SK-N-SH treated with all-trans-retinoic acid at 6 μM for 48 hours (cell line): Measurements from ENCODE around the gene TES.

Source experiments
- BACH2 ChIP-seq: fragments of 250-450 bp; sonication (Bioruptor Pico); IDR thresholded peaks from 2 replicates; pipeline ENCODE4 v1.9.0; 2021; ENCODE audit warnings: mild to moderate bottlenecking, borderline replicate concordance
- ESRRG ChIP-seq: fragments of 250-450 bp; sonication (Bioruptor Pico); IDR thresholded peaks from 2 replicates; pipeline ENCODE4 v1.6.1; 2021; ENCODE audit warnings: mild to moderate bottlenecking
- ISL1 ChIP-seq: fragments of 250-450 bp; sonication (Bioruptor Pico); IDR thresholded peaks from 2 replicates; pipeline ENCODE4 v2.1.2; 2022; ENCODE audit warnings: mild to moderate bottlenecking, moderate library complexity
- ZFP3 ChIP-seq: fragments of 250-450 bp; sonication (Bioruptor Pico); IDR thresholded peaks from 2 replicates; pipeline ENCODE4 v1.5.0; 2020; ENCODE audit warnings: mild to moderate bottlenecking, moderate library complexity
- ZFP30 ChIP-seq: fragments of 450-650 bp; formaldehyde crosslinking; IDR thresholded peaks from 2 replicates; pipeline ENCODE4 v1.5.0; 2022; ENCODE audit warnings: mild to moderate bottlenecking, moderate library complexity
- TF ChIP-seq, protein P1 (sequence below): fragments of 250-450 bp; sonication (Bioruptor Pico); IDR thresholded peaks from 2 replicates; pipeline ENCODE4 v1.8.0; 2021; ENCODE audit warnings: low read depth, mild to moderate bottlenecking, moderate library complexity, borderline replicate concordance

DNA sequence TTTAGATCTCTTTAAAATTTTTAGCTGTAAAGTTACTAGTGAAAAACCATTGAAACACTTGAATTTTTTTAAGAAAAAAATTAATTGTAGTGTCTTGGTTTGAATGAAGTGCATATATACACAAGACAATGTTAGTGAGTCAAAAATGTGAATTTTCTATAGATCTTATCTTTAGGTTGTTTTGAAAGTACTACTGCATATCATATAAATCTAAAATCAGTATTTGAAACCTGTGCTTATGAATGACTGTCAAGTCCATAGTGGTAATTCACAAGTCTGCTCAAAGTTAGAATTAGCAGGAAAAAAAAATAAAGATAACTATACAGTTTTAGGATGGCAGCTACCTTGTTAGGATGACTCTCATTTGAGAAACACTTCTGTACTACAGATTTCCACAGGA lies 25.0 kb downstream of the TES start:
- TF ChIP-seq ZFP30 (CRISPR knock-in tag) (no peak), ISL1 (CRISPR knock-in tag) (no peak), ZFP3 (CRISPR knock-in tag) (no peak), ESRRG (CRISPR knock-in tag) (no peak), BACH2 (CRISPR knock-in tag) (no peak)
- TF ChIP-seq, protein P1, sequence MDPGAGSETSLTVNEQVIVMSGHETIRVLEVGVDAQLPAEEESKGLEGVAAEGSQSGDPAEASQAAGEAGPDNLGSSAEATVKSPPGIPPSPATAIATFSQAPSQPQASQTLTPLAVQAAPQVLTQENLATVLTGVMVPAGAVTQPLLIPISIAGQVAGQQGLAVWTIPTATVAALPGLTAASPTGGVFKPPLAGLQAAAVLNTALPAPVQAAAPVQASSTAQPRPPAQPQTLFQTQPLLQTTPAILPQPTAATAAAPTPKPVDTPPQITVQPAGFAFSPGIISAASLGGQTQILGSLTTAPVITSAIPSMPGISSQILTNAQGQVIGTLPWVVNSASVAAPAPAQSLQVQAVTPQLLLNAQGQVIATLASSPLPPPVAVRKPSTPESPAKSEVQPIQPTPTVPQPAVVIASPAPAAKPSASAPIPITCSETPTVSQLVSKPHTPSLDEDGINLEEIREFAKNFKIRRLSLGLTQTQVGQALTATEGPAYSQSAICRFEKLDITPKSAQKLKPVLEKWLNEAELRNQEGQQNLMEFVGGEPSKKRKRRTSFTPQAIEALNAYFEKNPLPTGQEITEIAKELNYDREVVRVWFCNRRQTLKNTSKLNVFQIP (CRISPR knock-in tag), result no peak
